ENCODE measurements around the gene PLPP3. TPM values are rescaled to one million over a fixed set of nuclear protein-coding genes. Genes with fewer than 3 reads are reported as not detected.

Gene PLPP3
- total RNA-seq, 6 donors from 2014 or later, result 30.7 to 117 (median 55.5) TPM

DNA sequence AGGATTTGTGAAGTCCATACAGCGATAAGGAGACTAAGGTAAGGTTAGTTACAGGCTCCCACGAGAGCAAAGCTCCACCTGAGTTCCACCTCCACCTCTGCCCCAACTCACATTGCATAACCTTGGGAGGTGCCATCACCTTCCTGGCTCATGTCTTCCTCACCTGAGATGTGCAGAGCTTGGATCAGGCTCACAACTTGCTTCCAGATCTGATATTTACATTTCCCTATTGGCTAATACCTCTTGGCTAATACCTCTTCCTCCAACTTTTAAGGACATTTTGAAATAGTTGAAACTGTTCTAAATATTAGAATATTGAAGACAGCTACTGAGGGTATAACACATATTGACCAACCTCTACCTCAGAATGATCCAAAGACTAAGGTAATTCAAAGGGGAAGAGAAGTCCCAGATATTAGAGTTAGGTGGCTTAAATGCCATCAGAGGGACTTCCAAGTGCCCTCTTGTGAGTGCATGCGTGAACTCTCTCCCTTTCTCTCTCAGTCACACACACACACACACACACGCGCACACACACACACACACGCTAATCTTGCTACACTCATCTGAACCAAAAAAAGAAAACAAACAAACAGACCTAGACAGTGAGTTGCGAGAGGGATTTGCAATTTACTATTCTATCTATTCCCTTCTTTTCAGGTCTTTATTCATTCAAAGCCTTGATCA is 134.3 kb downstream of the PLPP3 start:
- no peak overlapping the region for H3K27ac ChIP-seq
- DNase-seq (no peak), ATAC-seq (ENCODE audit: low FRiP score in 2 of 2) (no peak)
- no peaks in the 10 kb centered on the region for H3K9me3 ChIP-seq
- H3K4me1 ChIP-seq, result peaks cover 18 to 35% (median 24%) of the 10 kb centered on the region in 4 donors
- no peak for TF ChIP-seq POLR2A (IDR thresholded peaks at IDR 0.05)
- TF ChIP-seq, protein P1, sequence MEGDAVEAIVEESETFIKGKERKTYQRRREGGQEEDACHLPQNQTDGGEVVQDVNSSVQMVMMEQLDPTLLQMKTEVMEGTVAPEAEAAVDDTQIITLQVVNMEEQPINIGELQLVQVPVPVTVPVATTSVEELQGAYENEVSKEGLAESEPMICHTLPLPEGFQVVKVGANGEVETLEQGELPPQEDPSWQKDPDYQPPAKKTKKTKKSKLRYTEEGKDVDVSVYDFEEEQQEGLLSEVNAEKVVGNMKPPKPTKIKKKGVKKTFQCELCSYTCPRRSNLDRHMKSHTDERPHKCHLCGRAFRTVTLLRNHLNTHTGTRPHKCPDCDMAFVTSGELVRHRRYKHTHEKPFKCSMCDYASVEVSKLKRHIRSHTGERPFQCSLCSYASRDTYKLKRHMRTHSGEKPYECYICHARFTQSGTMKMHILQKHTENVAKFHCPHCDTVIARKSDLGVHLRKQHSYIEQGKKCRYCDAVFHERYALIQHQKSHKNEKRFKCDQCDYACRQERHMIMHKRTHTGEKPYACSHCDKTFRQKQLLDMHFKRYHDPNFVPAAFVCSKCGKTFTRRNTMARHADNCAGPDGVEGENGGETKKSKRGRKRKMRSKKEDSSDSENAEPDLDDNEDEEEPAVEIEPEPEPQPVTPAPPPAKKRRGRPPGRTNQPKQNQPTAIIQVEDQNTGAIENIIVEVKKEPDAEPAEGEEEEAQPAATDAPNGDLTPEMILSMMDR (IDR thresholded peaks at IDR 0.05), result no peak
- TF ChIP-seq POLR2AphosphoS5 (IDR thresholded peaks at IDR 0.05), result peak in 1 of 2 donors; percentile 31
- TF ChIP-seq EP300 (IDR thresholded peaks at IDR 0.05), result peak in 1 of 4 donors; percentile 29
- H3K36me3 ChIP-seq, result no peaks in the 10 kb centered on the region
- WGBS, 2 donors, result 64 to 68% methylated on average over 7 of the region's 7 CpGs
- no peak overlapping the region for H3K4me3 ChIP-seq
- no peaks in the 10 kb centered on the region for H3K27me3 ChIP-seq

Small RNAs within 50 kb of the gene (small RNA-seq; reads per million reads assigned to genes)
- gene AC099789.1, result 0 reads per million in 4 donors

Other genes starting within 250 kb of the PLPP3 start
- 1 to 10 TPM in 5 of 6 donors, under 1 TPM in 1; 0.78 to 8.2 (median 1.6) TPM for gene PRKAA2, start 65.8 kb upstream of the PLPP3 start, total RNA-seq
- gene FYB2, start 239.8 kb upstream of the PLPP3 start, total RNA-seq, result 10 to 100 TPM in 2 of 6 donors, 1 to 10 TPM in 4; 1.2 to 43.2 (median 7.2) TPM